ENCODE data around the gene SRPX2.

GRCh38 chrX:100648458-100649417 is 4.7 kb downstream of the SRPX2 start:
- TF ChIP-seq EZH2 (IDR thresholded peaks at IDR 0.05; ENCODE audit: borderline replicate concordance, low read depth, low read length, severe bottlenecking) (no peak), CTCF (IDR thresholded peaks at IDR 0.05; ENCODE audit: borderline replicate concordance, extremely low read depth, low read length, poor library complexity, severe bottlenecking) (no peak)

All from DND-41 (cell line).